Measurements from ENCODE around the gene ECI2. TPM values are rescaled to one million over a fixed set of nuclear protein-coding genes. Genes with fewer than 3 reads are reported as not detected.

The ECI2 gene
- total RNA-seq, 1 donor from 2014 or later, result 52.7 TPM

- Mint-ChIP-seq H3K27ac (ENCODE audit: unreplicated experiment) (no peak overlapping the region), H3K9me3 (no peaks in the 10 kb centered on the region), H3K4me1 (peaks cover 29% of the 10 kb centered on the region), H3K4me3 (no peak overlapping the region), H3K36me3 (ENCODE audit: low read depth) (peaks cover 3% of the 10 kb centered on the region), H3K27me3 (ENCODE audit: low read depth) (no peaks in the 10 kb centered on the region)
- DNase-seq (ENCODE audit: low read depth, low spot score), result no peak
- no peak for TF ChIP-seq CTCF (conservative IDR thresholded peaks at IDR 0.05)
These were observed 32.5 kb upstream of the ECI2 start for GRCh38 chr6:4167833-4168232.

GRCh38 chr6:4167123-4167522, 31.7 kb upstream of the ECI2 start:
- peaks cover 3% of the 10 kb centered on the region for H3K36me3 Mint-ChIP-seq (ENCODE audit: low read depth)
- no peak for TF ChIP-seq CTCF (conservative IDR thresholded peaks at IDR 0.05)
- peaks cover 26% of the 10 kb centered on the region for H3K4me1 Mint-ChIP-seq
- no peaks in the 10 kb centered on the region for H3K9me3 Mint-ChIP-seq
- H3K27me3 Mint-ChIP-seq (ENCODE audit: low read depth), result no peaks in the 10 kb centered on the region
- no peak overlapping the region for H3K27ac Mint-ChIP-seq (ENCODE audit: unreplicated experiment)
- DNase-seq (ENCODE audit: low read depth, low spot score), result no peak
- H3K4me3 Mint-ChIP-seq, result no peak overlapping the region

GRCh38 chr6:4164456-4164855, 29.1 kb upstream of the ECI2 start:
- peak overlapping the region; percentile 58 for H3K27ac Mint-ChIP-seq (ENCODE audit: unreplicated experiment)
- peaks cover 22% of the 10 kb centered on the region for H3K4me1 Mint-ChIP-seq

GRCh38 chr6:4164117-4164442, 28.7 kb upstream of the ECI2 start:
- Mint-ChIP-seq H3K27ac (ENCODE audit: unreplicated experiment) (no peak overlapping the region), H3K27me3 (ENCODE audit: low read depth) (no peaks in the 10 kb centered on the region), H3K4me3 (no peak overlapping the region), H3K9me3 (no peaks in the 10 kb centered on the region), H3K4me1 (peaks cover 19% of the 10 kb centered on the region), H3K36me3 (ENCODE audit: low read depth) (peaks cover 3% of the 10 kb centered on the region)
- no peak for TF ChIP-seq CTCF (conservative IDR thresholded peaks at IDR 0.05)
- no peak for DNase-seq (ENCODE audit: low read depth, low spot score)

More at GRCh38 chr6:4164456-4164855, 29.1 kb upstream of the ECI2 start:
- peaks cover 3% of the 10 kb centered on the region for H3K36me3 Mint-ChIP-seq (ENCODE audit: low read depth)
- no peak overlapping the region for H3K4me3 Mint-ChIP-seq
- H3K9me3 Mint-ChIP-seq, result no peaks in the 10 kb centered on the region
- no peak for DNase-seq (ENCODE audit: low read depth, low spot score)
- H3K27me3 Mint-ChIP-seq (ENCODE audit: low read depth), result no peaks in the 10 kb centered on the region
- TF ChIP-seq CTCF (conservative IDR thresholded peaks at IDR 0.05), result no peak

- peaks cover 3% of the 10 kb centered on the region for H3K36me3 Mint-ChIP-seq (ENCODE audit: low read depth)
- no peaks in the 10 kb centered on the region for H3K27me3 Mint-ChIP-seq (ENCODE audit: low read depth)
- TF ChIP-seq CTCF (conservative IDR thresholded peaks at IDR 0.05), result no peak
- H3K4me3 Mint-ChIP-seq, result no peak overlapping the region
- no peak for DNase-seq (ENCODE audit: low read depth, low spot score)
- H3K4me1 Mint-ChIP-seq, result peaks cover 14% of the 10 kb centered on the region
- H3K9me3 Mint-ChIP-seq, result no peaks in the 10 kb centered on the region
- no peak overlapping the region for H3K27ac Mint-ChIP-seq (ENCODE audit: unreplicated experiment)
These were observed 28.2 kb upstream of the ECI2 start for GRCh38 chr6:4163408-4164116.
